HG02884 (cell line): ENCODE measurements around the gene GTPBP1.

Source experiments
- ATAC-seq: cut with Tn5 transposase; IDR thresholded peaks from one replicate; pipeline ENCODE4 v1.9.1; 2021; ENCODE audit warnings: mild to moderate bottlenecking, moderate library complexity; ENCODE audit not compliant: unreplicated experiment

The GTPBP1 gene

DNA sequence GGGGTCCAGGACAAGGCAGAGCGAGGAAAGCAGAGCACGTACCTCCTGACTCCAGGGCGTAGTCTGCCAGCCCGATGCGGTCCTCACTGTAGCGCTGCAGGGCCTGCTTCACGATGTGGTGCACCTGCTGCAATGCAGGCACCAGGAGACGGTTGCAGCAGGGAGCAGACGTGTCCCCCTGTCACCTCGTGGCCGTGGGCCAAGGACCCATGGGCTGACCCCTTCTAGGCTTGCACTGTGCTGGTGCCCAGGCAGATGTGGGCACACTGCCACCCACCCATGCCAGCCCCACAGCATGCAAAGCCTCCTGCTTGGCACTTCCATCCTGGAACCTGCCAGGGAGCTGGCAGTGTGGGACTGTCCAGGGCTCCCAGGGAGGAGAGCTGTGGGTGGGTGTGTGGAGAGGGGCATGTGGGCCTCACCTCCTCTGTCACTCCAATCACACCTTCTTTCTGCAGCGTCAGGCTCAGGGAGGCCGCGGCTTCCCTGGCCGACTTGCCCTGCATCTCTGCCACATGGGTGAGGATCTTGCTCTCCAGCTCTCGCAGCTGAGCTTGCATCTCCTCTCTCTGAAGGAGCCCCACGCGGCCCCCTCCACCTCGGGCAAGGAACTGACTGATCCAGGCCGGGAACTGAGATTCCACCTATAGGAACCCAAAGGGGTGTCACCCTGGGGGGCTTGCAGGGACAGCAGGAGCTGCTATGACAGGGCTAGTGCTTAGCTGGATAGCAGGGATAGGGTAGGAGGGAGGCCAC lies 33.7 kb downstream of the GTPBP1 start:
- no peak for ATAC-seq

DNA sequence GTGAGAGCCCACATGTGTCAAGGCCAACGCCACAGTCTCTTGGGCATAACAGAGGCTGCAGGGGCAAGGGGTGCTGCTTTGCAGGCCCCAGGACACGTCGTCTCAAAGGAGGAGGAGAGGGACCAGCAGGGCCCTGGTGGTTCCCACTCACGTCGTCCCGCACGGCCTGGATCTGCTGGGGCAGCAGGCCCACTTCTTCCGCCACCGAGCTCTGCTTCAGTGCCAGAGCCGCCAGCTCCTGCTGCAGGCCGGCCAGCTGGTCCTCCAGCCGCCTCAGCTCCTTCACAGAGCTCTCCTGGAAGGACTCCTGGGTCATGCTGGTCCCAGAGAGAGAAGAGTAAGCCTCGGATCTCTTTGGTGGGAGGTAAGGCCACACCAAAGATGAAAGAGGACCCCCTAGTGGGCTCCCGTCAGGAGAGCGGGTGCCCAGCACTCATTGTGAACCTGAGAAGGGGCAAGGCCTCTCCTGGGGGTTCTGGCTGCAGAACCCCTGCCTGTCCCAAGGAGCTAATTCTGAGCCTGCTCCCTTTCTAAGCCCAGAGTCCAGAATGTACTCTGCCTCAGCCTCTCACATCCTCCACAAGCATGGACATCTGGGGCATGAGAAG lies 34.5 kb downstream of the GTPBP1 start:
- ATAC-seq: no peak

- ATAC-seq: no peak
These were observed 35.0 kb downstream of the GTPBP1 start for GRCh38 chr22:38740754-38741153.

DNA sequence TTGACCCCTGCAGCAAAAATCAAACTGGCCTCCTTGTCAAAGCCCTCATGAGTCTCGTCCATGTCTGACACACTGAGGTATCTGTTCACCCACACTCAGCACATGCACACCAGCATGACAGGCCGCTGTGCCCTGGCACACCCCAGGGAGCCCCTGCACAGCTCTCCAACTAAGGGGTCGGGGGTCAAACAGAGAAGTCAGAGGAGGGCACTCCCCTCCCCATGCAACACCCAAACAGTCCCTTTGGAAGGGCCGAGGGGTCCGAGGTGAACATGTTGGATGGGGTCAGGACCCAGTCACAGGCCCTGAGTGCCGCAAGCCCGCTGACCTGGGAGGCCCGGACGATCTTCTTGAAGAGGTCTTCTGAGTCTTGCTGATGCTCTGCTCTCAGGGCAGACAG lies 35.4 kb downstream of the GTPBP1 start:
- ATAC-seq: no peak

DNA sequence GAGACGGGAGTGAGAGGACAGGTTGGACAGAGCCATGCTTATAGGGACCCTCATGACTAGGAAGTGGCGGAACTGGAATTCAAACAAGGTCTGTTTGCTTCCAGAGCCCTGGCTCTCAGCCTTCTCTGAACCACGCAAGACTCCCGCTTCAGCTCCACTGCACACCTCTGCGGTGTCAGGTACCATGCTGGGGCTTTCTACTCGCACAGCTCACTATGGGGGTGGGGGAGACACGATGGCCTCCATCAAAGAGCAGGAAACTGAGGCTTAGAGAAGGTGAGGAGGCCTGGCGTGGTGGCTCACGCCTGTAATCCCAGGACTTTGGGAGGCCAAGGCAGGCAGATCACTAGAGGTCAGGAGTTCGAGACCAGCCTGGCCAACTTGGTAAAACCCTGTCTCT lies 35.8 kb downstream of the GTPBP1 start:
- no peak for ATAC-seq

- ATAC-seq: no peak
These were observed 36.6 kb downstream of the GTPBP1 start for GRCh38 chr22:38742176-38742942.

DNA sequence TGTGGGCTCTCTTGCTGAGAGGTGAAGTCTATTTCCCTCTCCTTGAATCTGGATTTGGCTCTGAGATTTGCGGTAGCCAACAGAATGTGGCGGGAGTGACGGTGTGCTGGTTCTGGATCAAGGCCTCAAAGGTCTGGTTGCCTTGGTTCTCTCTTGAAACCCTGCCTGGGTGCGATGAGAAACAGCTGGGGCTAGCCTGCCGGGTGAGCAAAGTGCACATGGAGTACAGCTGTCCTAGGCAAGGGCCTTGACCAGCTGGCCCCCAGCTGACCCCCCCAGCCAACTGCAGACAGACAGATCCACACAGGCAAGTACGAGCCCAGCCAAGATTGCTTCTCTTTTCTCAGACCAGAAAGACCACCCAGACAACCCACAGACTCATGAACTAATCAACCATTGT lies 39.2 kb downstream of the GTPBP1 start:
- ATAC-seq: no peak

DNA sequence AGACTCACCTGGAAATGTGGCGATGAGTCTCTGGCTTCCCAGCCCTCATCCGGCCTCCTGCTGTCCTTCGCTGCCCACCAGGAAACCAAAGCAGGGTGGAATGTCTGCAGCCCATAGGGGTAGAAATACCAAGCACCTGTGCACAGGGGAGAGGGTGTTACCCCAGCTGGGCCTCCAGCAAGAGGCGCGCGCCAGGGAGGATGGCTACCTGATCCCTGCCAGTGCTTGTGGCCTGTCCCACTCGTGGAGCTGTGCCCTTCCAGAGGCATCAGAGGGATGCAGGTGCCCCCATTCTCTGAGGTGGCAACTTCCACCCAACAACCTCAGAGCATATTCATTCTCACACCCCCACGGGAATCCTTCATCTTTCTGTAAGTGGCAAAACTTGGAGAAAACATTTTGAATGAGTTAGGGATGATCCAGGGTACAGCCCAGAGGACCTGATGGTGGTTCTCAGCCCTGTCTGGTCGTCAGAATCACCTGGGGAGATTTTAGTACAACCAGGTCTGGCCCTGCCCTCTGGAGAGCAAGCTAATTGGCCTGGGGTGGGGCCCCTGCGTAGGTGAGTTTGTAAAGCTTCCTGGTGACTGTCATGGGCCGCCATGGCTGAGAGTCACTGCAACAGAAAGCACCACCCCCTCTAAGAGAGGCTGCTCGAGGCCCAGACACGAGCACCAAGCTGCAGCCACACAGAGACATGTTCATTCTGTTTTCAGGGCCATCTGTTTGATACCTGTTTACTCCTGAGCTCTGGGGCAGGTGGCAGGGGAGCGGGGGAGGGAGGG lies 40.1 kb downstream of the GTPBP1 start:
- no peak for ATAC-seq

- no peak for ATAC-seq
These were observed 42.9 kb downstream of the GTPBP1 start for GRCh38 chr22:38748487-38749136.

- ATAC-seq: no peak
These were observed 44.4 kb downstream of the GTPBP1 start for GRCh38 chr22:38750104-38750503.

- ATAC-seq: no peak
These were observed 44.9 kb downstream of the GTPBP1 start for GRCh38 chr22:38750638-38751037.

GRCh38 chr22:38751066-38751421 lies 45.3 kb downstream of the GTPBP1 start:
- no peak for ATAC-seq

DNA sequence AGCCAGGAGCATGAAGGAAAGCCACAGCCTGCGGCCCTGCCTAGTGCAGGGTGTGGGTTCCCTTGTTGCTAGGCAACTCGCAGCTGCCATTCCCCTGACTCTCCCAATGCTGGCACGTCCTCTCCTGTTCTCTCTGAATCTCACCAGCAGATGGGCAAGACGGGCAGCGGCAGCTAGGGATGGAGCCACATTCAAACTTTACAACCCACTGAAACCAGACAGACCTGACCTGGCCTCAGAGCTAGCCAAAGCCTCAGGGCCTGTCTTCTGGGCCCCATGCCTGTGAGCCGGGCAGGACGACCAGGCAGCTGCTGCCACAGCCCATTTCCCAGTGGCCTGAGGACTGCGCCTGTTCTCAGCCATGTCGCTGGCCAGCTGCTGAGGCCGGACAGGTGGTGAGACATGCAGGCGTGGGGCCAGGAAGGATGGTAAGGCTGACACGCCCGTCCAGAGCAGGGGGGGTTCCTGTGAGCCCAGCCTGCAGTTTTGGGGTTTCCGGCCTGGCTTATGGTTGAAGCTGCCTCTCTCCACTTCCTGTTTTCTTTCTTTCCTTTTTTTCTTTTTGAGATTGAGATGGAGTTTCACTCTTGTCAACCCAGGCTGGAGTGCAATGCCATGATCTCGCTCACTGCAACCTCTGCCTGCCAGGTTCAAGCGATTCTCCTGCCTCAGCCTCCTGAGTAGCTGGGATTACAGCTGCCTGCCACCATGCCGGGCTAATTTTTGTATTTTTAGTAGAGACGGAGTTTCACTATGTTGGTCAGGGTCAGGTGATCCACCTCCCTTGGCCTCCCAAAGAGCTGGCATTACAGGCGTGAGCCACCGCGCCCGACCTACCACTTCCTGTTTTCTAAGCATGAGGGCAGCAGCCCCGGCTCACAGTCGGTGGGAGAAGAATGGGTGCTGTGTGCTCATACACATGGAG lies 45.9 kb downstream of the GTPBP1 start:
- ATAC-seq: no peak

- ATAC-seq: no peak
These were observed 48.4 kb downstream of the GTPBP1 start for GRCh38 chr22:38753948-38754750.

- ATAC-seq: no peak
These were observed 49.0 kb downstream of the GTPBP1 start for GRCh38 chr22:38754751-38755154.

DNA sequence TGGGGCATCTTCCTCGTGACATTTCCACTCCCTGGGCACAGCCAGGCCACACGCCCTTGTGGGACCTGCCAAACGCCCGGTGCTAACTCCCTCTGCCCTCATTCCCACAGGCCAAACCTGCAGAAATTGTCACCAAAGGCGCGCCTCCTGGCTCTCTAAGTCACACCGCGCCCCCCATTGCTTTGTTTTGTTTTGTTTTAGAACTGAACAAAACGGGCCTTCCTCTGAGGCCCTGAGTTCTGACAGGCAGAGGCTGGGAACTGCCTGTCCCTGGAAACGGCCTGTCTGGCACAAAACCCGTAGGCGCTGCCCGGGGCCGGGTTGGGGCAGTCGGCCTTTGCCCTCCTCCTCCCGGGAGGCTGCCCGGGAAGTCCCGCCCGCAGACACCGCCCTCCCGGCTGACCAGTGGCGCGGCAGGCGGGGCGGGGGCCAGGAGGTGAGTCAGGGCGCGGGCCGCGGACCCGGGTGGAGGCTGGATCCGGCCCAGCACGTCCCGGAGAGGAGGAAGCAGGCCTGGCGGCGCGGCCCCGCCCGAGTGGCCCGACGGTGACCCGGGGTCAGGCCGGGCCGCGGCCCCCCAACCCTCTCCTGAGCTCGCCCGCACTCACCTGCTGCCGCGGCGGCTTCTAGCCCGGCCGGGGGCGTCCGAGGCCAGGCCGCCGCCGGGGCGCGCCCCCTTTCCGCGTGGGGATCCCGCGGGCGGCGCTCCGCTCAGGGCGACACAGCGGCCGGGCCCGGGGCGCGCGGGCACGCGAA lies 49.6 kb downstream of the GTPBP1 start:
- no peak for ATAC-seq

DNA sequence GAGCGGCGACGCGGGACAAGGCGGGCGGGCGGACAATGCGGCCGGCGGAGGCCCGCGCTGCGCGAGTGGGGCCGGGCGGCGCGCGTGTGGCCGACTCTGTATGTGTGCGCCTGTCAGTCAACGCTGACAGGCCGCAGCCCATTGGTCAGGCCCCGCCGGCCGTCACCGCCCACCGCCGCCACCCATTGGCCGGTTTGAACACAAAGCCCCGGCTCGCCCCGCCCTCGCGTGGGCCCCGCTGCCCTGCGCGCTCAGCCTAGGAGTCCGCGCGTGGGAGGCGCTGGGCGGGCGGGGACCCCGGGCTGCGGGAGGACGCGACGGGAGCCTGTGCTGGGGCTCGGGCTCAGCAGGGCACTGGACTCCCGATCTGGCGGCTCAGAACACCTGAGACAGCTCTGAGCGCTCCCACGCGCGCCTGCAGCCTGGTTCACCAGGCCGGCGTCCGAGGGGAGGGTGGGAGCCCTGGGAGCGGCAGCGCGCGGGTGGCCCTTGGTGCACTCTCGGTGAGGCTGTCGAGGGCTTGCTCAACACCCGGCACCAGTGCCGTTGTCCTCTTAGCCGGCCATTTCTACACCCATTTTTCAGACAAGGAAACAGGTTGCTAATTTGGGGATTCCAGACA lies 50.3 kb downstream of the GTPBP1 start, which contains the start of gene SUN2:
SUN2 (minus strand) TSS at position 88 of the 622 bp plus-strand sequence. CDS start 3,370 bp downstream, outside the sequence.
- ATAC-seq: peak; percentile 51
